Left ventricle myocardium inferior (tissue), 1 donor: Measurements from ENCODE around the gene SGK2. TPM values are rescaled to one million over a fixed set of nuclear protein-coding genes. Genes with fewer than 3 reads are reported as not detected.

Experiments
- DNase-seq: peaks from one replicate; pipeline ENCODE4 v3.0.0-alpha.2; 2020
- H3K27ac ChIP-seq: fragments of 200-600 bp; replicated peaks from 2 replicates; pipeline ENCODE4 v1.8.0; 2021
- H3K27me3 ChIP-seq: fragments of 200-600 bp; 2 replicates; pipeline ENCODE4 v1.8.0; 2021; ENCODE audit warnings: low read depth
- H3K36me3 ChIP-seq: fragments of 200-600 bp; 2 replicates; pipeline ENCODE4 v1.8.0; 2021
- H3K4me1 ChIP-seq: fragments of 200-600 bp; 2 replicates; pipeline ENCODE4 v1.8.0; 2021
- H3K4me3 ChIP-seq: fragments of 200-600 bp; 2 replicates; pipeline ENCODE4 v1.8.0; 2021; ENCODE audit warnings: mild to moderate bottlenecking, moderate library complexity
- H3K9me3 ChIP-seq: fragments of 200-600 bp; replicated peaks from 2 replicates; pipeline ENCODE4 v1.8.0; 2021
- CTCF ChIP-seq: fragments of 200-600 bp; IDR thresholded peaks from 2 replicates; pipeline ENCODE4 v1.8.0; 2021; ENCODE audit warnings: antibody characterized with exemption, mild to moderate bottlenecking, borderline replicate concordance
- intact Hi-C: fragments of 100-400 bp; cut with micrococcal nuclease; formaldehyde crosslinking; loops from one replicate; pipeline ENCODE4 v1.11.0; 2022
- total RNA-seq: library from RNA; stranded (reverse); fragmentation: NEBNext Ultra II Directional; extraction: Animal tissue kit (Norgen Biotek cat#: 25700); gene quantifications from one replicate; pipeline ENCODE4 v1.2.1, GENCODE V29; 2021
- donor health status: DM: no; HTN: yes; CAD: no; lungs with severe emphysema.

SGK2 gene
- total RNA-seq, 1 donor from 2014 or later: 0.30 TPM

- no peaks in the 10 kb centered on the region for H3K27me3 ChIP-seq
- peaks cover 3% of the 10 kb centered on the region for H3K36me3 ChIP-seq
- H3K27ac ChIP-seq: no peak overlapping the region
- no peak for TF ChIP-seq CTCF
- H3K9me3 ChIP-seq: no peaks in the 10 kb centered on the region
- DNase-seq: no peak
- H3K4me1 ChIP-seq: no peaks in the 10 kb centered on the region
- intact Hi-C loops: no loop called here
- H3K4me3 ChIP-seq: no peak overlapping the region
Observed at GRCh38 chr20:43533060-43533459, 25.8 kb upstream of the SGK2 start.

GRCh38 chr20:43534016-43534415 is 24.8 kb upstream of the SGK2 start:
- intact Hi-C loops: no loop called here
- TF ChIP-seq CTCF: no peak

GRCh38 chr20:43534791-43535350 is 24.0 kb upstream of the SGK2 start:
- no peak for DNase-seq
- H3K4me1 ChIP-seq: no peaks in the 10 kb centered on the region
- H3K27me3 ChIP-seq: no peaks in the 10 kb centered on the region
- H3K9me3 ChIP-seq: no peaks in the 10 kb centered on the region
- TF ChIP-seq CTCF: no peak
- no peak overlapping the region for H3K27ac ChIP-seq
- H3K36me3 ChIP-seq: peaks cover 3% of the 10 kb centered on the region
- no peak overlapping the region for H3K4me3 ChIP-seq
- intact Hi-C loops: no loop called here

More at GRCh38 chr20:43534016-43534415, 24.8 kb upstream of the SGK2 start:
- peaks cover 3% of the 10 kb centered on the region for H3K36me3 ChIP-seq
- H3K27me3 ChIP-seq: no peaks in the 10 kb centered on the region
- no peak overlapping the region for H3K4me3 ChIP-seq
- H3K27ac ChIP-seq: no peak overlapping the region
- H3K4me1 ChIP-seq: no peaks in the 10 kb centered on the region
- no peaks in the 10 kb centered on the region for H3K9me3 ChIP-seq
- no peak for DNase-seq

DNA sequence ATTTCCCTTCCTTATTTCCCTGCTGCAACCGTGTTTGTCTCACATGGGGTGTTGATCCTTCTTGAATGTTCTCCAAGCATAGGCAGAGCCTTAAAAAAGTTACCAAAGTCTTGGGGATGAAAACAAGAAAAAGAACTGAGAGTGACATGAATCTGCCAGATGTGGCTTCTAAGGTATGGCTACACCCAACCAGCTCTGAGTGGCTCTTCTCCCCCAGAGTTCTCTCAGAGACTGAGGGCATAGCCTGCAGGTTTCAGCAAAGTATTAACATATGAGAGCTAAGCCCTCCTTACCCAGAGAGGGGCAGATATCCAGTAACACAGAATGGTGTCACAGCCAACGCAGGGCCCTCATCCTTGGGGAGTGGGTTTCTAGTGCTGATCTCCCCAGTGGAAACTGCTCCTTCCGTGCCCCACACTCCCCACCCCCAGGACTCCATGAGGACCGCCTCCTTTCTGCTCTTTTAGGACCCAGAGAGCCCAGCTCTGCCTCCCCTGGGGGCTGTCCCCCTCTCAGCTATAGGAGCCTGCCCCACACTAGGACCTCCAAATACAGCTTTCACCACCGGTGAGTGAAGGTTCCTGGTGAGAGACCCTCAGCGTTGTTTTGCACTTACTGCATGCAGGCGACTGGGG is 23.3 kb upstream of the SGK2 start:
- Histone ChIP-seq H3K36me3 (peaks cover 3% of the 10 kb centered on the region), H3K4me3 (no peak overlapping the region), H3K9me3 (no peaks in the 10 kb centered on the region), H3K4me1 (no peaks in the 10 kb centered on the region), H3K27ac (no peak overlapping the region), H3K27me3 (no peaks in the 10 kb centered on the region)
- intact Hi-C loops: no loop called here
- no peak for TF ChIP-seq CTCF
- no peak for DNase-seq

GRCh38 chr20:43536041-43536816 is 22.6 kb upstream of the SGK2 start:
- Histone ChIP-seq H3K36me3 (peaks cover 3% of the 10 kb centered on the region), H3K4me3 (no peak overlapping the region)

More at GRCh38 chr20:43536041-43536816, 22.6 kb upstream of the SGK2 start:
- Histone ChIP-seq H3K9me3 (no peaks in the 10 kb centered on the region), H3K27me3 (no peaks in the 10 kb centered on the region), H3K4me1 (no peaks in the 10 kb centered on the region), H3K27ac (no peak overlapping the region)
- intact Hi-C loops: no loop called here
- no peak for DNase-seq
- TF ChIP-seq CTCF: no peak
